Left lobe of liver (tissue), 2 donors: ENCODE data around the gene NRIP3. TPM values are rescaled to one million over a fixed set of nuclear protein-coding genes. Genes with fewer than 3 reads are reported as not detected.

Source experiments
- ATAC-seq: fragments of 200-7000 bp; cut with Tn5 transposase; one replicate; pipeline ENCODE4 v1.9.1; 2020; ENCODE audit warnings: mild to moderate bottlenecking, moderate library complexity
- DNase-seq: peaks from one replicate; pipeline ENCODE4 v3.0.0-alpha.2; 2020; ENCODE audit warnings: low spot score
- total RNA-seq: library from RNA; stranded (reverse); gene quantifications from one replicate; pipeline ENCODE4 v1.2.1, GENCODE V29; 2021
- donor health status: DM: no; HTN: no; CAD: no; lungs with moderate emphysema.
- donor health status: DM: no; HTN: yes; CAD: no.

The NRIP3 gene
- 0.05 TPM for total RNA-seq

DNA sequence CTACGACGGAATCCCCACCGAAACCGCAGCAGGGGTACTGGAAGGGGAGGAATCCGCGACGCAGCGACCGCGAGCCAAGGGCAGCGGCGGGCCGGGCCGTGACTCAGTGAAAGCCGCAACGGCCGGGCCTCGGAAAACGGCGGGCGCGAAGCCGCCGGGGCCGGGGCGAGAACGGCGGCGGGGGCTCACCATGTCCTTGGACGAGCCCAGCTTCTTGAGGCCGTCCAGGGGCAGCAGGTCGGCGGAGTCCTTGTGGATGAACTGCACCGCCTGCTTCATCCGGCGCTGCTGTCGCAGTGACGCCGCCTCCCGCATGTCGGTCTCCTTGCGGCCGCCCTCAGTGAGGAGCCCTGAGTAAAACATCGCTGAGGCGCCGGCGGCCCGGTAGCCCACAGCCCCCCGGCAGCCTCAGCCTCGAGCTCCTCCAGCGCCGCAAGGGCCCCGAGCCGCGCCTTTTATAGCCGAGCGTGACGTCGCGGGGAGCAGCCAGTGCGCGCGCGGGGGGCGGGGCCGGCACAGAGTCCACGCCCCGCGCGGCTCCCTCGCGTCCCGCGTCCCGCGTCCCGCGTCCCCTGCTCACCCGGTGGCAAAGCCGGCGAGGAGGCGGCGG, at the start of gene NRIP3:
Gene NRIP3, minus strand, starts transcription at position 429 of the 610 bp plus-strand sequence. Its CDS starts 66 bp downstream, at position 363.
- DNase-seq (peak; percentile 49), ATAC-seq (peak; percentile 78)

GRCh38 chr11:9052316-9052715, 48.5 kb upstream of the NRIP3 start:
- DNase-seq (no peak), ATAC-seq (no peak)

GRCh38 chr11:9049959-9050358, 46.2 kb upstream of the NRIP3 start:
- no peak for ATAC-seq
- DNase-seq = no peak

DNA sequence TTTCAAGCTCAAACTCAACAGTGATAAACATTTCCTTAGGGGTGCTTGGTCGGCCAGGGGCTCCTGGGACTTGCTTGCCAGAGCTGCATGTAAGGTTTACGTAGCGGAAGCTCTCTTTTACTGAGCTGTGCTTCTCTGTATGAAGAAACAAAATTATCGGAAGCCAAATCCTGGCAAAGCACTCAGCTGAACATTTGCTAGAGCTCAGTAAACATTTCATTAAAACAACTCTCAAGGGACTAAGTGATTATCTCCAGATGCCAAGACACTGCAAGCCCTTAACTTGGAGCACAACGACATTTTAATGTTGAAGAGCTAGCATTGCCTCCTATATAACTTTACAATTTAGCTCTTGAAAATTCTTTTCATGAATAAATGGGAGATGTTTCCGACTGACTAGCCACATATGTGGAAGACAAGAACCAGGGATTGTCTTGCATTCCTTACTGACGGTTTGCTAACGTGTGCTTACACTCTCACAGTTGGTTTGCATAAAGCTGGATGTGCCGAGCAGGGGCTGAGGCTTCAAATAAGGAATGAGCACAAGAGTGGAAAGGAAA, 44.2 kb upstream of the NRIP3 start:
- DNase-seq (no peak), ATAC-seq (no peak)

GRCh38 chr11:9046481-9046880, 42.7 kb upstream of the NRIP3 start:
- ATAC-seq = no peak
- no peak for DNase-seq

GRCh38 chr11:9042488-9042887, 38.7 kb upstream of the NRIP3 start:
- no peak for ATAC-seq
- DNase-seq = no peak

- DNase-seq (no peak), ATAC-seq (no peak)
Measured at GRCh38 chr11:9041747-9042146, 37.9 kb upstream of the NRIP3 start.

DNA sequence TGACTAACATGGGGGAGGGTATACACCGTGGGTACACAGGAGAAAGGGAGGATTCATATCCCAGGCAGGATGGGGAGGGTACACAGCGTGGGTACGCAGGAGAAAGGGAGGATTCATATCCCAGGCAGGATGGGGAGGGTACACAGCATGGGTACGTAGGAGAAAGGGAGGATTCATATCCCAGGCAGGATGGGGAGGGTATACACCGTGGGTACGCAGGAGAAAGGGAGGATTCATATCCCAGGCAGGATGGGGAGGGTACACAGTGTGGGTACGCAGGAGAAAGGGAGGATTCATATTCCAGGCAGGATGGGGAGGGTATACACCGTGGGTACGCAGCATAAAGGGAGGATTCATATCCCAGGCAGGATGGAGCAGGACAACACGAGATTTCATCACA, 36.6 kb upstream of the NRIP3 start:
- ATAC-seq (no peak), DNase-seq (no peak)

GRCh38 chr11:9039863-9040262, 36.1 kb upstream of the NRIP3 start:
- DNase-seq (no peak), ATAC-seq (no peak)

GRCh38 chr11:9039198-9039597, 35.4 kb upstream of the NRIP3 start:
- ATAC-seq (no peak), DNase-seq (no peak)

- no peak for DNase-seq
- ATAC-seq = peak; percentile 39
Measured at GRCh38 chr11:9038541-9038940, 34.7 kb upstream of the NRIP3 start.

DNA sequence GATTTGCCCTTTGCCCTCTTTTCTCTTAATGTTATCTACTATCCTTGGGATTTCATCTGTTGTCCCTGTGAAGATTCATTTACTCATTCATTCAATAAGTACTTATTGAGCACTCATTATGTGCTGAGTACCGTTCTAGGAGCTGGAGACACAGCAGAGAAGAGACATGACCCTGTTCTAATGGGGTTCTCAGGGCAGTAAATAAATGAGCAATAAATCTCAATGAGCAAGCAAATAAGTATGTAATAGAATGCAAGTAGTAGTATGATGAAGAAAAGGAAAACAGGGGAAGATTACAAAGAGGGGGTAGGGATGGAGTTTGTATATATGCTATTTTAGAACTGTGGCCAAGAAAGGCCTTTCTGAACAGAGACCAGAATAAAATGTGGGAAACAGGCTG, 34.2 kb upstream of the NRIP3 start:
- ATAC-seq = no peak
- DNase-seq = no peak

DNA sequence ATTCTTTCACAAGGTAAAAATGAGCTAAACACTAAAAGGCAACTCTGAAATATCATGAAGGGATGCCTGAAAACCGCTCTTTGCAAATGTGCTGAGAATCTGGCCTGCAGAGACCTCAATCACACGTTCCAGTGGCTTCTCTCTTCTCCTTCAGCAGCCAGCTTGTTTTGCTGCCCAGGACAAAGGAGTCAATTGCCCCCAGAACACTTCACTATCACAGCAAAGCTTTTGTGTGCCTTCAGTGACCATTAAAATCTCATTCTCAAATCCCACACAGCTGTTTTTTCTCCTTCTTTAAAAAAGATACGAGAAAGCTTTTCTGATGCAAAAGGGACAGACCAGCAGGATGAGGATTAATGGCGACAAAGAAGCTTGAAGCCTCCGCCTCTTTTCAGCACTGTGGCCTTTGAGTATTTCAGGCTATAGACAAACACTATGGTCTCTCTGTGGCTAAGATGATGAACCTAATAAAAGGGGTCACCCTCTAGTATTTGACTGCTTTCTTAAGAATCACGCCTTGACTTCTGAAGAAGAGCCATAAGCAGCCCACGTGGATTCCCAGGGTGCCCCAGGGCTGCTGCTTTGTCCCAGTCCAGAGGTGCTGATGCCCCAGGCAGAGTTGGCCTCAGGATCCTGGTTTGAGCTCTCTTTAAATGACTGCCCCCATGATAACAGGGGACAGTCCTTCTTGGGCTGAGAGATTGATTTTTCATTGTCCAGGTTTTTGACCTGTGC, 33.4 kb upstream of the NRIP3 start:
- DNase-seq = no peak
- ATAC-seq = no peak

DNA sequence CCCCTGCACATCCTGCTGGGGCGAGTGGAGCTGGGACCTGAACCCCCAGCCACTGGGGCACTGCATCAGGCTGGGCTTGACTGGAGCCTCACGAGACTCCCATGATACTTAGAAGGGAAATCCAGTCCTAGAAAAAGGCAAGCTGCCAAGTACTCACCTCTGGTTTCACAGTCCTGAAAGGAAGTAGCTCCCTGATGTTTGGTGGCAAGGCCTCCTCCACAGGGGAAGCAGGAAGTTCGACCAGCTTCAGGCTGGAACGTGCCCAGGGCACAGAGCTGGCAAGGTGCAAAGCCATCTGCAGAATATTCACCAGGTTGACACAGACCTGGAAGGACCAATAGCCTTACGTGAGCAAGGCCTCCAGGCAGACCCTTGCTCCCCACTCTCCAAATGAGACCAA, 26.8 kb upstream of the NRIP3 start:
- DNase-seq = no peak
- ATAC-seq = no peak

GRCh38 chr11:9029422-9029821, 25.6 kb upstream of the NRIP3 start:
- ATAC-seq (no peak), DNase-seq (no peak)

DNA sequence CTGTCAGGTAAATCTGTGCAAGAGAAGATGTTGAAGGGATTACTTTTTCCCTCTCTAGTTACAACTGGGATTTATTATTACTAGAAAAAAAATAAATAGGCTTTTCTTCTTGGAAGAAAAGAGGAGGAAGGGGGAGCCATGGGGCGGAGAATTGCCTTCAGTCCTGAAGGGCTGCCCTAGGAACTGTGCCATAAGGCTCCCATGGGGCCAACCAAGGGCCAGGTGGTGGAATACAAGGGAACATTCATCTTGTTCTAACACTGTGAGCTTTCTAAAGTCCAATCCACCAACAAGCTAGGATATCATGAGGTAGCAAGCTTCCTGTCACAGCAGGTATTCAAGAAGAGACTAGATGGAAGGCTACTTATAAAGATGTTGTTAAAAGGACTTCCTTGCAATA, 24.8 kb upstream of the NRIP3 start:
- DNase-seq (no peak), ATAC-seq (no peak)

DNA sequence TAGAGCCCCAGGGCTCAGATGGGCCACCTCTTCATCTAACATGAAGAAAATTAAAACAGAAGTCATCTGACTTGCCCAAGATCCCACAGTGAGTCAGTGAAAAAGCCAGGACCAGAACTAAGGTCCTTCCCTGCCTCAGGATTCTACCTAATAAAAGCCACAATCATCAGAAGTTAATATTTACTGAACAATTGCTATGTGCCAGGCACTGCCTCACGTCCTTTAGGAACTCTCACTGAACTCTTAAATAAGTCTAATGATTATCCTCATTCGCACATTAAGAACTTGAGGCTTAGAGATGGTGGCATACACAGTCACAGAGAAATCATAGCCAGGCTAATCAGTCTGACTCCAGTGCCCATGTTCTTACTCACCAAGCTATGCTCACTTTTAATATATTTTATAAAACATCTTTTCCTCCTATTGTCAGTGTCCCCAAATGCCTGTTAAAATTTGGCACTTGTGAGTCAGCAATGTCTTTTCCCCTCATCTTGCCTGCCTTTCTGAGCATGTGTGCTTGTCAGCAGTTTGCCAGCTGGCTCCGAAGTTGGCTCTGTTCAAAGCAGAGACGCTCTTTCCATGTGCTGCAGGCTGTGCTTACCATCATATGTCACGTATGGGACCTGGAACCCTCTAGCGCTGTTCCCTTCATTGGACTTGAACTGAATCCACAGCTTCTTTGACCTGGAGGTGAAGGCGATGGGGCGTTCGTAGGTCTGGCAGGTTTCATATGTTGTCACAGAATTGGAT, 21.5 kb upstream of the NRIP3 start:
- ATAC-seq (no peak), DNase-seq (no peak)

GRCh38 chr11:9022961-9023680, 19.3 kb upstream of the NRIP3 start:
- no peak for ATAC-seq
- no peak for DNase-seq

DNA sequence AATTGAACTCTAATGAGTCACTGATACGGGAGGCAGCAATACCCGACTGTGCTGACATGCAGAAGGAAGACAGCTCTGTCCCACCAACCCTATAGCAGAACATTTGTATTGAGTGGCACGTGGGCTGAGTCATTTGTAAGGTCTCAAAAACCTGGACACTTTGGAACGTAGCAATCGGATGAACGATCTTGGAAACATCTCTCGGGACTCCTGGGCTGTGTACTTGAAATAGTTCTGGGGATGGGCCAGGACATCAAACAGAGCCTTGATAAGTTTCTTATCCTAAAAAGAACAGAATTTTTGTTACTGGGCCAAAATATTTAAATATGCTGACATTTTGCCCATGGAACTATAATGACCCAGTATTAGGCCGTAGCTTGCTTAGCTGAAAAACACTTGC, 17.1 kb upstream of the NRIP3 start:
- DNase-seq = no peak
- no peak for ATAC-seq

- ATAC-seq (no peak), DNase-seq (no peak)
Measured at GRCh38 chr11:9019861-9020260, 16.1 kb upstream of the NRIP3 start.

DNA sequence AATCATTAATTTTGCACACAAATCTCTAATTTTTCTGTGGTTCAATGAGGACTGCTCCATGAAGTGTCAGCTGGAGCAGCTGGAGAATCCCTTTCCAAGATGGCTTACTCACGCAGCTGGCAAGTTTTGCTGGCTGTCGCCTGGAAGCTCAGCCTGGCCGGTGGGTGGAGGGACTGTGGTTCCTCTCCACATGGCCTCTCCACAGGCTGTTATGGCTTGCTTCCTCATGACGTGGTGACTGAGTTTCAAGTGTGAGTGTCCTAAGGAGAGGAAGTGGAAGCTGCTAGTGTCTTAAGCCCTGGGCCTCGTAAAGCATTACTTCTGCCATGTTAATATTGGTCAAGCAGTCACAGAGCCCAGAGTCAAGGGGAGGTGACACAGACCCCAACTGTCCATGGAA, 14.0 kb upstream of the NRIP3 start:
- ATAC-seq (peak; percentile 36), DNase-seq (no peak)
